Renal pelvis (tissue), 4 donors: Measurements from ENCODE around the gene KHDC4. TPM values are rescaled to one million over a fixed set of nuclear protein-coding genes. Genes with fewer than 3 reads are reported as not detected.
A peak's percentile ranks its signal among the peaks of the same experiment; 100 is the strongest.
"Not testable (repeated sequence)": the region's sequence is repeated elsewhere in the genome, so short reads cannot be mapped to it uniquely, and the experiment has no call there.

Experiments used
- DNase-seq: peaks from one replicate; pipeline ENCODE4 v3.0.0-alpha.2; 2013
- polyA plus RNA-seq, 3 donors: library from polyadenylated mRNA; unstranded; fragments of 120-200 nt; gene quantifications; one replicate each; pipeline ENCODE4 v1.2.1, GENCODE V29; 2013; ENCODE audit not compliant: insufficient read length in 3 of 3

KHDC4 gene
- polyA plus RNA-seq, 3 donors: 43.9 to 77.9 (median 74.4) TPM

DNA sequence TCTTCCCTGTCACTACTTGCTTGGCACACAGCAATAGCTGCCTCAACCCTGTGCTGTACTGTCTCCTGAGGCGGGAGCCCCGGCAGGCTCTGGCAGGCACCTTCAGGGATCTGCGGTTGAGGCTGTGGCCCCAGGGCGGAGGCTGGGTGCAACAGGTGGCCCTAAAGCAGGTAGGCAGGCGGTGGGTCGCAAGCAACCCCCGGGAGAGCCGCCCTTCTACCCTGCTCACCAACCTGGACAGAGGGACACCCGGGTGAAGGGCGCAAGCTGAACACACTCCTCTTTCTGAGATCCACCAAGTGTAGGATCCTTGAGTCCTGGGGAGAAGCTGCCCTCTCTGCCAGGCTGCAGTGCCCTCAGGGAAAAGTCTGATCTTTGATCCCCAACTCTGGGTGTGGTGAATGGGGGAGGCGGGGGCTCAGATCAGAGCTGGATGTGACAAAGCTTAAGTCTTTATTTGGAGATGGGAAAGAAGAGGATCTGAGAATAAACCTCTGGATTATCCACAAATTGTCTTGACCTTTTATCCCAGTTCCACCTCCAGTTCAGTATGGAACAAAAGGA lies 8.4 kb upstream of the KHDC4 start:
- no peak for DNase-seq

GRCh38 chr1:155941845-155942531 lies 7.8 kb upstream of the KHDC4 start:
- DNase-seq: no peak

- DNase-seq: no peak
Observed at GRCh38 chr1:155940993-155941844, 7.0 kb upstream of the KHDC4 start, which contains the start of gene RXFP4. TSS of gene RXFP4 (plus strand) at chr1:155941638. CDS start at chr1:155941710, 72 bp downstream.

DNA sequence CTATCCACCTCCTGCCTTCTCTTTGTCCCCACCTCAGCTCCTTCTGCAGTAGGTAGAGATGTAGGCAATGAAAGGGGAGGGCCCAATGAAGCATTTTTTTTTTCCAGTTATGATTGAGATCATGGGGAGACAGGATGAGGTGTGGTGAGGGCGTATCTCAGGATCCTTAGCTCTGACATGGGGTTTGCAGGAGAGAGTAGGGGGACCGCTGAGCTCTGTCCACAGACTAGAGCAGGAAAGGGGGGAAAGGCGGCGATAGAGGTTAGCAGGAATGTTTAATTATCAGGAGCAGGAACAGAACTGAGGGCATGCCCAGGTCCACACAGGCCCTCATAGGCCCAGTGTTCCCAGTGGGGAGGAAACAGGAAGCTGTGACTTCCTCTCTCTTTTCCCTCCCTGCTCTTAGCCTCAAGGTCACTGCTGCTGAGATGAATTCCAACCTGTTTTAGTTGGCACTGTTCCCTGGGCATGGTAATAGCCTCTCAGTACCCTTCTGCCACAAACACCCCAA lies 6.3 kb upstream of the KHDC4 start:
- peak; percentile 54 for DNase-seq

GRCh38 chr1:155938220-155938627 lies 4.0 kb upstream of the KHDC4 start:
- peak; percentile 69 for DNase-seq

DNA sequence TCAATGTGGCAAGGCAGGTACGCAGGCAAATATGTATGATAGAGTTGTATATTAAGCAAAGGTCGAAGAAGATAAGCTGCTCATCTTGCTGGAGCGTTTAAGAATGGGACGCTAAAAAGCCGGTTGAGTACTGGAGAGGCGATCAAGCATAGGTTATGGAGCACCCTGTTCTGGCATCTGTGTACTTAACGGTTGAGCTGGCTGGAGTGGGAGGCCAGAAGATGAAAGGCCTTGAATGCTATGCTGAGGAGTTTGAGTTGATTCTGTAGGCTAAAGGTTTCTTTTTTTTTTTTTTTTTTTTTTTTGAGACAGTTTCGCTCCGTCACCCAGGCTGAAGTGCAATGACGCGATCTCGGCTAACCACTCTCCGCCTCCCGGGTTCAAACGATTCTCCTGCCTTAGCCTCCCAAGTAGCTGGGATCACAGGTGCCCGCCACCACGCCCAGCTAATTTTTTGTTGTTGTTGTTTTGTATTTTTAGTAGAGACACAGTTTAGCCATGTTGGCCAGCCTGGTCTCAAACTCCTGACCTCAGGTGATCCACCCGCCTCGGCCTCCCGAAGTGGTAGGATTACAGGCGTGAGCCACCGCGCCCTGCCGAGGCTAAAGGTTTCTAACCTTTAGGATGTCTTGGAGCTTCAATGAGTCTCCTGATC lies 850 bp upstream of the KHDC4 start:
- DNase-seq: peak; percentile 54

GRCh38 chr1:155933591-155934096 lies 569 bp downstream of the KHDC4 start:
- DNase-seq: no peak

DNA sequence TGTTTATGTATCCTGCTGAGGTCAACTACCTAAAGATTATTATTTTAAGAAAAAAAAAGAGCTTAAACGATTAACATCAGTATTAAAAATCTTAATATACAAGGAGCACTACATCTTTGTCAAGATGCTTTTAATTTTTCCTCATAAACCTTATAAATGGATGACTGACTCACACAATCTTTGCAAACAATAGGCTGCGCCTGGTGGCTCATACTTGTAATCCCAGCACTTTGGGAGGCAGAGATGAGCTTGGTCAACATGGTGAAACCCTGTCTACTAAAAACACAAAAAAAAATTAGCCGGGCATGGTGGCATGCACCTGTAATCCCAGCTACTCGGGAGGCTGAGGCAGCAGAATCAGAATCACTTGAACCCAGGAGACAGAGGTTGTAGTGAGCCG lies 1.7 kb downstream of the KHDC4 start:
- DNase-seq: no peak

GRCh38 chr1:155932081-155932480 lies 2.1 kb downstream of the KHDC4 start:
- no peak for DNase-seq

DNA sequence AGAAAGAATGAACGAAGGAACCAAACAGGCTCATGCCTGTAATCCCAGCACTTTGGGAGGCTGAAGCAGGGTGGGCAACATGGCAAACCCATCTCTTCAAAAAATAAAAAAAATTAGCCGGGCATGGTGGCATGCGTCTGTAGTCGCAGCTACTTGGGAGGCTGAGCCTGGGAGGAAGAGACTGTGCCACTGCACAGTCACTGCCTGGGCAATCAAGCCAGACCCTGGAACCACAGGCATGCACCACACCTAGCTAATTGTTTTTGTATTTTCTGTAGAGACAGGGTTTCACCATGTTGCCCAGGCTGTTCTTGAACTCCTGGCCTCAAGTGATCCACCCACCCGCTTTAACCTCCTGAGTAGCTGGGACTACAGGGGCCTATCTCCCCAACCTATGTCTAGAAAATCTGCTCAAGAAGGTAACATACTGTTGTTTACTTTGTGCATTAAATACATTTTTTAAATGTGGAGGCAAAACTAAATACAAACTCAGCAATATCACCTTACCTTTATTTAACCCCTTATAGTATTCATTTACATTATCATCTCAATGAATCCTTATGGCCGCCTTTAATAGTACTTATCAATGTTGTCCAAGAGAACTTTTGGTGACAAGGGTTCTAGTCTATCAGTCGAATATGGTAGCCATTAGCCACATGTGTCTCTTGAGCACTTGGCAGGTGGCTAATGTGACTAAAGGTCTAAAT lies 2.7 kb downstream of the KHDC4 start:
- DNase-seq: no peak

DNA sequence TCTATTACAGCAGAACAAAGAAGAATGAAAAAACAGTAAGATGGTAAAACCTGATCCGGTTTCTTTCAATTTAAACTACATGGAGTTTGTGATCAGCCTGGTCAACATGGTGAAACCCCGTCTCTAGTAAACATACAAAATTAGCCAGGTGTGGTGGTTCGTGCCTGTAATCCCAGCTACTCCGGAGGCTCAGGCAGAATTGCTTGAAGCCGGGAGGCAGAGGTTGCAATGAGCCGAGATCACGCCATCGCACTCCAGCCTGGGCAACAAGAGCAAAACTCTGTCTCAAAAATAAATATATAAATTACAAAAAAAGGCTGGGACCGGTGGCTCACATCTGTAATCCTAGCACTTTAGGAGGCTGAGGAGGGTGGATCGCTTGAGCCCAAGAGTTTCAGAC lies 3.5 kb downstream of the KHDC4 start:
- DNase-seq: not testable (repeated sequence)

- no peak for DNase-seq
Observed at GRCh38 chr1:155929057-155929456, 5.2 kb downstream of the KHDC4 start.

DNA sequence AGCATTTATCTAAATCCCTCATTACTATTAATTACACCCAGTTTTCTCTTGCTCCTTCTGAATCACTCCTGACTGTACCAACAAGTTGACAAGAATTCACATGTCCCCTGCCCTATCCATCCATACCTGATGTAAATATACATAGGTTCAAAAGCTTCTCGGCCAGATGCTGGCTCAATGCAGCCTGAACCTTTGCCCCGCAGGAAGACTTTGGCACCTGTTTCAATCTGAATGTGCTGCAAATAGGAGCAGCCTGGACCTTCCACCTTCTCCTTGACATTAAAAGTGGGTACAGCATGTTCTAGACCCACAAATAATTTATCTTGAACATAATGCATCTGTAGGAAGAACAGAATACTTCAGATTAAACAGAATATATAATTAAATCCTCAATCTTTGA lies 8.7 kb downstream of the KHDC4 start:
- no peak for DNase-seq

DNA sequence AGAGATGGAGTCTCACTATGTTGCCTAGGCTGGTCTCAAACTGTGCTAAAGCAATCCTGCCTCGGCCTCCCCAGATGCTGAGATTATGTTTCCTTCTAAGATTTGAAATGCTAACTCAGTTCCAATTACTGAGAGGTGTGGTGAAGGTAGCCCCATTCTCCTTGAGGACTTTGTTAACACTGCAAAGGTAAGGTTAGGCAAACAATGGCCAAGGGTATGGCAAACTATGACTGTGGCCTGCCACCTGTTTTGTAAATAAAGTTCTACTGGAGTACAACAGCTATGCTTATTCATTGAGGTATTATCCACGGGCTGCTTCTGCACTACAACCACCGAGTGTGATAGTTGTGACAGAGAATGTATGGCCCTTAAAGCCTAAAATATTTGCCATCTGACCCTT lies 13.5 kb downstream of the KHDC4 start:
- no peak for DNase-seq

DNA sequence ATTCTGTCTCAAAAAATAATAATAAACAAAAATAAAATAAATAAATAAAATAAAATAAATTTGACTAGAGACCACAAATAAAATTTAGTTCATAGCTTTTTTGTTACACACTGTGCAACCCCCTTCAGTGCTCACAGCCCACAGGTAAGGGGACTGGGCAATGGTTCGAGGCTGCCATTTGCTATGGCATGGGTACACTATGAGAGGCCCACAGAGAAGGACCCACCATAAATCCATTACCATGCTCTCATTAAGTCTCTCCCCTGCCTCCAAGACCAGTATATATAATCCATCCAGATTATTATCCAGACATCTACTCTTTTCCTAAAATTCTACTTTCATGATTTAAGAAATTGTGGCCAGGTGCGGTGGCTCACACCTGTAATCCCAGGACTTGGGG lies 14.4 kb downstream of the KHDC4 start:
- no peak for DNase-seq

GRCh38 chr1:155918660-155919059 lies 15.6 kb downstream of the KHDC4 start:
- no peak for DNase-seq

DNA sequence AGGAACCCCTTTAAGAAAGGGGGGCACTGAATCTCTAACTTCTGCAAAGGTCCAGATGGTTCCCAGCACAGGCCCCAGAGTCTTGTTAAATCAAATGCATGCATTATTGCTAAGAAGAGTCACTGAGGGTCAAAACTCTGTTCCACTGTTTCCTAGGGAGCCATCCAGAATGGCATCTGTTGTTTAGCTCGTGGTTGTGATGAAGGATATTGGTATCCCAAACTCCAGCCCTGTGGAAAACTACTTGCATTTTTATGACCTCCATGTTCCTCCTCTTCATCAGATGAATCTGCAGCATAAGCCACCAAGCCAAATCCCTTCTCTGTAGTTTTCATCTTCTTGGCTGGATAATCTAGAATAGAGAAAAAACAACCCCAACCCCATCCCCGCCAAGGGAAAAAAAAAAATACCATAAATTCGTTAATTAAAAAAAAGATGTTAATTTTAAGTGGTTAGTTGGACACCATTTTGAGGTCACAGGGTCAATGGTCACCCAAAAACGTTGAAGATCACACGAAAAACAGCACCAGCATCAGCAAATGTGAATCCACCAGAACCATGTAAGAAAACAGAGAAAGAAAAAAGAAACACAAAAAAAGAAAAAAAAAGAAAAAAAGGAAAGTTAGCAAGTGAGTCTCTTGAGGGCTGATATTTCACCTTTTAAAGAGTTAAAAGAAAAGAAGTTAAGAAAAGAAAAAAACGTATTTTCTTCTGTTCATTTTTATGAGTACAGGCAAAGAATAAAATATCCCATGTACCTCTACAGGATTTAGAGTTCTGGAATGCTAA lies 20.1 kb downstream of the KHDC4 start:
- no peak for DNase-seq

GRCh38 chr1:155912056-155912536 lies 22.1 kb downstream of the KHDC4 start:
- no peak for DNase-seq

DNA sequence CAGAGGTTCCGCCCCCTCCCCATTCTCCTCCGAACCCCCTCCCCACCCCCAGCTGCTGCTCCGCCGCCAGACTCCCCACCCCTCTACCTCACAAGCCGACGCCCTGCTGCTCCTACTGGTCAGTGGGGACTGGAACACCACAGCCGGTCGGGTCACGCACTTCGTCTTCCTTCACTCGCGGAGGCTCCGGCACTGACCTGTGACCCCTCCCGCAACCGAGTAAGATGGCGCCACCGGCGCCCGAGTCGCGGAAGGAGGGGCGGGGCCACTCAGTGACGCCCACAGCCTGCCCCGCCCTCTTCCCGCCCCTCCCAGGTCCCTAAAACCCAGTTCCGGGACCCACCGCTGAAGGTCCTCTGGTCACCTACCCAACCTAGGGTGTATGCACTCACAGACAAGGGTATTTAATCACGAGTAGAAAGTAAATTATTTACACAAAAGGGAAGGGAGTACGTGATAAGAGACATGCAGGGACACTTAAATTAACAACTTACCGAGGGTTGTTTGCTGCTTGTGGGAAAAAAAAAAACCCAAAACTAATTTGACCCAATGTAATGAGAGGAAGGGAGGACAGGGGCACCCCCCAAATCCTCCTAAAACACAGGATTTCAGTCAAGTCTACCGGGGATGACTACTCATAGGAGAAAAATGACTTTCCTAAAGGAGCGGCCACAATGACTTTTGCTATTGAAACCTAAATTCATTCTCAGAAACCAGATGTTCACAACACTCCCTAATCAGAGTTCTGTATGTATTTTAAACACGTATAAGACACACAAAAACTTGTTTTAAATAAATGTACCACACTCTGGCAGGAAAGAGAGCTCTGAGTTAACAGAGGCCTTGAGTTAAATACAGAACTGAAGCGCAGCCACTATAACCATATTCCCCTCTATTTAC lies 22.8 kb downstream of the KHDC4 start, which contains the start of gene RIT1:
TSS of gene RIT1 (minus strand) at position 194 of the 900 bp plus-strand sequence. CDS start 588 bp downstream, outside the sequence.
- DNase-seq: peak; percentile 86
